HepG2 (cell line): Measurements from ENCODE around the gene ABCC1. TPM values are rescaled to one million over a fixed set of nuclear protein-coding genes. Genes with fewer than 3 reads are reported as not detected.

Experiments used
- ATAC-seq: fragments of 200-7000 bp; cut with Tn5 transposase; 3 replicates; pipeline ENCODE4 v1.9.1; 2020; ENCODE audit warnings: mild to moderate bottlenecking, moderate library complexity
- BruUV-seq: library from RNA; stranded (reverse); fragments of 400-500 nt; replicated peaks from 2 replicates; lab custom pipeline; 2021; lab: Mats Ljungman, UMichigan
- CTCF ChIA-PET: fragments of 300-600 bp; formaldehyde crosslinking; extraction: SDS; loops from one replicate; lab custom pipeline; 2021; ENCODE audit warnings: low total read pairs, inconsistent platforms, low intra/inter-chr PET ratio; lab: Yijun Ruan, JAX
- POLR2A ChIA-PET: fragments of 350-600 bp; sonication (Branson Sonifier 250); formaldehyde crosslinking; loops from one replicate; lab custom pipeline; 2020; ENCODE audit warnings: antibody characterized with exemption, inconsistent platforms; lab: Yijun Ruan, JAX
- DNase-seq: peaks from one replicate; pipeline ENCODE4 v3.0.0-alpha.2; 2015; ENCODE audit warnings: low spot score
- FAIRE-seq: peaks from 3 replicates; lab custom pipeline; 2011; peaks lifted over from hg19 to GRCh38; lab: Jason Lieb, UNC
- H2AFZ ChIP-seq: one replicate; pipeline ENCODE4 v1.6.1; 2011; ENCODE audit warnings: low read length, inconsistent platforms
- H3K27ac ChIP-seq: fragments of 300-600 bp; 3 replicates; pipeline ENCODE4 v1.8.0; 2011; ENCODE audit warnings: mixed run types, mild to moderate bottlenecking, mixed read lengths, low read length, inconsistent platforms; ENCODE audit not compliant: insufficient read depth; ENCODE audit errors: extremely low read length
- H3K27me3 ChIP-seq, 2 experiments: fragments of 200-600 bp in 1 of 2; 2 replicates in 1 of 2; 3 replicates in 1 of 2; pipeline versions ENCODE4 v1.6.0 to v1.8.0; 2011; ENCODE audit warnings: low read length in 2 of 2, mild to moderate bottlenecking in 2 of 2, moderate library complexity in 2 of 2, inconsistent platforms in 1 of 2; ENCODE audit not compliant: insufficient read depth in 2 of 2, control insufficient read depth in 1 of 2
- H3K36me3 ChIP-seq, 2 experiments: fragments of 200-600 bp in 1 of 2; replicated peaks in 1 of 2; 2 replicates in 1 of 2; 3 replicates in 1 of 2; pipeline versions ENCODE4 v1.5.1 to v1.8.0; 2011; ENCODE audit warnings: low read length in 2 of 2, inconsistent platforms in 1 of 2; ENCODE audit not compliant: insufficient read depth in 2 of 2, control insufficient read depth in 1 of 2
- H3K4me1 ChIP-seq: 2 replicates; pipeline ENCODE4 v1.5.1; 2012; ENCODE audit warnings: low read length, inconsistent platforms; ENCODE audit not compliant: insufficient read depth
- H3K4me2 ChIP-seq: 2 replicates; pipeline ENCODE4 v1.6.0; 2011; ENCODE audit warnings: low read depth, low read length, inconsistent platforms
- H3K4me3 ChIP-seq, 3 experiments: fragments of 200-600 bp in 1 of 3; sonication (generic), shearing (Covaris generic) in 1 of 3; replicated peaks in 1 of 3; 2 replicates each; pipeline ENCODE4 v1.5.1; 2011 to 2016; ENCODE audit warnings: low read length in 3 of 3, inconsistent platforms in 2 of 3, low read depth in 2 of 3, mild to moderate bottlenecking in 2 of 3, control low read depth in 1 of 3, mixed read lengths in 1 of 3; ENCODE audit not compliant: insufficient read depth in 1 of 3
- H3K79me2 ChIP-seq: one replicate; pipeline ENCODE4 v1.6.1; 2011; ENCODE audit warnings: low read length, inconsistent platforms; ENCODE audit not compliant: insufficient read depth
- H3K9ac ChIP-seq: 2 replicates; pipeline ENCODE4 v1.6.0; 2011; ENCODE audit warnings: mild to moderate bottlenecking, low read depth, low read length, inconsistent platforms; ENCODE audit not compliant: insufficient read depth
- H3K9me3 ChIP-seq: 2 replicates; pipeline ENCODE4 v1.5.1; 2012; ENCODE audit warnings: mild to moderate bottlenecking, low read length
- H4K20me1 ChIP-seq: 2 replicates; pipeline ENCODE4 v1.6.0; 2011; ENCODE audit warnings: inconsistent platforms, mild to moderate bottlenecking, low read length, moderate library complexity; ENCODE audit not compliant: insufficient read depth
- AGO1 ChIP-seq: fragments of 200-400 bp; formaldehyde crosslinking; IDR thresholded peaks from 2 replicates; pipeline ENCODE4 v1.6.1; 2017; ENCODE audit warnings: mild to moderate bottlenecking, low read depth, low read length, moderate library complexity; ENCODE audit not compliant: poor library complexity, severe bottlenecking
- ARID3A ChIP-seq: IDR thresholded peaks from 2 replicates; pipeline ENCODE4 v1.6.1; 2012; ENCODE audit warnings: low read depth, low read length, improper control_type of control experiment
- CREB1 ChIP-seq, 2 experiments: fragments of 450-650 bp in 1 of 2; IDR thresholded peaks; 2 replicates each; pipeline ENCODE4 v1.6.1; 2016 to 2017; ENCODE audit warnings: control low read depth in 1 of 2, mild to moderate bottlenecking in 1 of 2, missing compliant biosample characterization in 1 of 2, missing genetic modification characterization in 1 of 2
- EZH2 ChIP-seq: conservative IDR thresholded peaks from 2 replicates; pipeline ENCODE4 v1.6.1; 2012; ENCODE audit warnings: mild to moderate bottlenecking, low read depth, low read length, moderate library complexity
- KMT2B ChIP-seq: IDR thresholded peaks from 2 replicates; pipeline ENCODE4 v1.6.1; 2016; ENCODE audit warnings: missing genetic modification reagents, missing compliant biosample characterization
- NCOR1 ChIP-seq: fragments of 200-600 bp; sonication (generic); IDR thresholded peaks from 2 replicates; pipeline ENCODE4 v1.7.0; 2017; ENCODE audit warnings: antibody characterized with exemption, low read length, borderline replicate concordance
- NKX3-1 ChIP-seq: sonication (generic); formaldehyde crosslinking; IDR thresholded peaks from 2 replicates; pipeline ENCODE4 v1.5.0; 2020; ENCODE audit warnings: missing genetic modification reagents
- NRL ChIP-seq: sonication (generic); formaldehyde crosslinking; IDR thresholded peaks from 2 replicates; pipeline ENCODE4 v1.5.0; 2020; ENCODE audit warnings: missing genetic modification reagents, mild to moderate bottlenecking, moderate library complexity, borderline replicate concordance
- RAD21 ChIP-seq: fragments of 450-650 bp; formaldehyde crosslinking; IDR thresholded peaks from 2 replicates; pipeline ENCODE4 v1.5.0; 2020; ENCODE audit warnings: mild to moderate bottlenecking
- SP4 ChIP-seq: sonication (generic); formaldehyde crosslinking; IDR thresholded peaks from 2 replicates; pipeline ENCODE4 v1.8.1; 2023; ENCODE audit warnings: mild to moderate bottlenecking, missing genetic modification reagents
- SRY ChIP-seq: sonication (generic); formaldehyde crosslinking; IDR thresholded peaks from 2 replicates; pipeline ENCODE4 v1.8.0; 2022; ENCODE audit warnings: mild to moderate bottlenecking, missing genetic modification reagents
- TAF1 ChIP-seq: sonication (generic); formaldehyde crosslinking; IDR thresholded peaks from 2 replicates; pipeline ENCODE4 v1.4.0; 2020; ENCODE audit warnings: missing genetic modification reagents
- ZKSCAN8 ChIP-seq: IDR thresholded peaks from 2 replicates; pipeline ENCODE4 v1.6.1; 2016; ENCODE audit warnings: borderline replicate concordance, missing genetic modification reagents, missing compliant biosample characterization
- ZNF34 ChIP-seq: sonication (generic); formaldehyde crosslinking; IDR thresholded peaks from 2 replicates; pipeline ENCODE4 v1.4.0; 2020; ENCODE audit warnings: mild to moderate bottlenecking, missing genetic modification reagents, borderline replicate concordance
- ZNF343 ChIP-seq: sonication (generic); formaldehyde crosslinking; IDR thresholded peaks from 2 replicates; pipeline ENCODE4 v1.4.0; 2020; ENCODE audit warnings: mild to moderate bottlenecking, missing genetic modification reagents
- ZNF556 ChIP-seq: sonication (generic); formaldehyde crosslinking; IDR thresholded peaks from 2 replicates; pipeline ENCODE4 v1.4.0; 2020; ENCODE audit warnings: mild to moderate bottlenecking, missing genetic modification reagents, borderline replicate concordance
- ZNF770 ChIP-seq: sonication (generic); formaldehyde crosslinking; IDR thresholded peaks from 2 replicates; pipeline ENCODE4 v1.5.0; 2020; ENCODE audit warnings: mild to moderate bottlenecking, missing genetic modification reagents
- WGBS: methylation state at CpG from one replicate; pipeline ENCODE4 v1.1.6; 2017; ENCODE audit warnings: low lambda C conversion rate; 5-methylcytosine and 5-hydroxymethylcytosine counted together
- in situ Hi-C: cut with HindIII; loops from 2 replicates; pipeline ENCODE4 v1.10.0; 2017; ENCODE audit warnings: low pct_unique_long_range_greater_than_20kb; ENCODE audit not compliant: extremely low pct_ligation_motif_present
- intact Hi-C: fragments of 100-400 bp; cut with micrococcal nuclease; formaldehyde crosslinking; loops from one replicate; pipeline ENCODE4 v1.10.0; 2022; ENCODE audit not compliant: unreplicated experiment
- polyA plus RNA-seq, 8 experiments: library from polyadenylated mRNA; depleted of rRNA in 3 of 8; stranded (reverse) in 7 of 8; unstranded in 1 of 8; fragments of >200 nt; fragmentation: Illumina TruSeq in 4 of 8; extraction: Trizol in 4 of 8; gene quantifications; 2 replicates each; pipeline versions ENCODE4 v1.2.1 to v1.2.3, GENCODE V29; 2011 to 2016; ENCODE audit warnings: low read depth in 4 of 8, missing spikeins in 1 of 8, mixed read lengths in 1 of 8; ENCODE audit not compliant: insufficient read depth in 1 of 8
- total RNA-seq, 5 experiments: library from RNA; depleted of rRNA; stranded (reverse); fragments of >200 nt; fragmentation: Illumina TruSeq; extraction: Trizol; gene quantifications; 2 replicates each; pipeline ENCODE4 v1.2.3, GENCODE V29; 2016; ENCODE audit warnings: low read depth in 1 of 5

ABCC1 gene
- total and polyA plus RNA-seq, 2 of the 13 experiments (the other 11 are each of a cell fraction or from before 2014, with no cell fraction given): 13.0 to 30.6 TPM

- TF ChIP-seq ZKSCAN8 (CRISPR knock-in tag) (no peak), NKX3-1 (no peak)
These were observed 22.0 kb downstream of the ABCC1 start (continued) for GRCh38 chr16:15971440-15971815.

GRCh38 chr16:15972046-15972868 is 22.8 kb downstream of the ABCC1 start:
- POLR2A ChIA-PET: no interaction called here
- DNase-seq: no peak
- 50% methylated on average over 2 of the region's 3 CpGs for WGBS

GRCh38 chr16:15973421-15973820 is 24.0 kb downstream of the ABCC1 start:
- peaks cover 6 to 18% of the 10 kb centered on the region in 2 experiments for H3K36me3 ChIP-seq
- H4K20me1 ChIP-seq: peaks cover 13% of the 10 kb centered on the region; the same call in 1 of the 2 replicates
- no peak overlapping the region for H3K27ac ChIP-seq
- no peak for ATAC-seq
- POLR2A ChIA-PET: no interaction called here
- intact Hi-C loops (no loop called here), in situ Hi-C loops (no loop called here)
- H3K9me3 ChIP-seq: peaks cover 16% of the 10 kb centered on the region
- CTCF ChIA-PET: no interaction called here
- H3K27me3 ChIP-seq: no peaks in the 10 kb centered on the region
- no peak overlapping the region for H2AFZ ChIP-seq
- H3K4me1 ChIP-seq: peaks cover 9% of the 10 kb centered on the region; the same call in 1 of the 2 replicates
- no peak for DNase-seq
- H3K4me3 ChIP-seq: no peak overlapping the region
- no peak overlapping the region for H3K4me2 ChIP-seq
- no TSS peak for BruUV-seq
- H3K79me2 ChIP-seq: peaks cover 76% of the 10 kb centered on the region
- no peak for FAIRE-seq
- H3K9ac ChIP-seq: no peak overlapping the region
- WGBS: 98% methylated on average over 5 of the region's 5 CpGs
- TF ChIP-seq ZNF343: no peak
- no peak for TF ChIP-seq CREB1 (IDR thresholded peaks at IDR 0.05)
- no peak for TF ChIP-seq CREB1 (CRISPR knock-in tag; IDR thresholded peaks at IDR 0.05)
- no peak for TF ChIP-seq RAD21 (CRISPR knock-in tag)
- no peak for TF ChIP-seq SRY (CRISPR knock-in tag)
- no peak for TF ChIP-seq ARID3A
- TF ChIP-seq ZNF770 (CRISPR knock-in tag): no peak
- no peak for TF ChIP-seq AGO1

More at GRCh38 chr16:15972046-15972868, 22.8 kb downstream of the ABCC1 start:
- Histone ChIP-seq H3K9ac (no peak overlapping the region), H3K27ac (no peak overlapping the region), H3K79me2 (peaks cover 73% of the 10 kb centered on the region), H3K4me2 (no peak overlapping the region), H3K9me3 (0 out of 2 replicates have a peak, but pooled peaks cover 5% of the 10 kb centered on the region), H3K4me3 (no peak overlapping the region), H4K20me1 (peaks cover 14% of the 10 kb centered on the region; the same call in 1 of the 2 replicates), H3K27me3 (no peaks in the 10 kb centered on the region), H3K36me3 (peaks cover 4 to 7% of the 10 kb centered on the region in 2 experiments; a peak in 4 of 5 replicates), H3K4me1 (peaks cover 9% of the 10 kb centered on the region; the same call in 1 of the 2 replicates)
- FAIRE-seq (no peak), ATAC-seq (no peak)
- in situ Hi-C loops: no loop called here
- intact Hi-C loops: no loop called here
- BruUV-seq: no TSS peak
- CTCF ChIA-PET: no interaction called here
- TF ChIP-seq EZH2 (no peak), NCOR1 (no peak), KMT2B (CRISPR knock-in tag) (no peak), ZNF556 (no peak), ZNF34 (CRISPR knock-in tag) (no peak), TAF1 (CRISPR knock-in tag) (no peak), NRL (CRISPR knock-in tag) (no peak), SP4 (no peak)
- TF ChIP-seq, all 625 proteins: peak for 0
- no peak overlapping the region for H2AFZ ChIP-seq
